ENCODE data around the gene SYCP2.

DNA sequence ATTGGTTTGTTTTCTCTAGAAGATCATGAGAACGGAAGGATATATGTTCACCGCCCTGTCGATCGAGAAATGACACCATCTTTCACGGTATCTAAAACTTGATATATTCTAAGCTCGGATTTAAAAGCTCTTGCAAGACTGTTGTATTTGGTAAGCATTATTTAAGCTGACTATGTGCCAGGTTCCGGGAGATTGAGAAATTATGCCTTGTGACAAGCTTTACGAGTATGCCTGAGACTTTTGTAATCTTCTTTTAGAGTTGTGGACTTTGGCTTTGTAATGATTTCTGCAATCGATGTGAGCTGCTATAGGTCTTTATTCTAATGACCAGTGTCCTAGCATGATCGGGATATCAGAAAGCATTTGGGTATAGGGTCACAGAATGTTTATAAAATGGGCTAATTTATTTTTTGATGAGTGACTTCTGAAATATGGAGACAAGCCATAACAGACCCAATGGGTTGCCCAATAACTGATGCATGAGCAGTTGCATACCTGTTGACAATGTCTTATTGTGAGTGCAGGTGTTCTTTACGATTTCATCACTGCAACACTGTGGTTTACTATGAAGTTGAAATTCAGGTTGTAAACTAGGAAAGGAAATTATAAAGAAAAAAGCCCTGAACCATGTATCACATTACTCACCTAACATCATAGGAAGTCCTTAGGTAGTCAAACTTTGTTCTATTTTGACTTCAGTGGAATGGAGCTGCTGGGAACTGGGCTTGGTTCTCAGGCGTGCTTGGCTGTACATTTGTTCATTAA lies 38.8 kb upstream of the SYCP2 start:
- TF ChIP-seq, protein P1, sequence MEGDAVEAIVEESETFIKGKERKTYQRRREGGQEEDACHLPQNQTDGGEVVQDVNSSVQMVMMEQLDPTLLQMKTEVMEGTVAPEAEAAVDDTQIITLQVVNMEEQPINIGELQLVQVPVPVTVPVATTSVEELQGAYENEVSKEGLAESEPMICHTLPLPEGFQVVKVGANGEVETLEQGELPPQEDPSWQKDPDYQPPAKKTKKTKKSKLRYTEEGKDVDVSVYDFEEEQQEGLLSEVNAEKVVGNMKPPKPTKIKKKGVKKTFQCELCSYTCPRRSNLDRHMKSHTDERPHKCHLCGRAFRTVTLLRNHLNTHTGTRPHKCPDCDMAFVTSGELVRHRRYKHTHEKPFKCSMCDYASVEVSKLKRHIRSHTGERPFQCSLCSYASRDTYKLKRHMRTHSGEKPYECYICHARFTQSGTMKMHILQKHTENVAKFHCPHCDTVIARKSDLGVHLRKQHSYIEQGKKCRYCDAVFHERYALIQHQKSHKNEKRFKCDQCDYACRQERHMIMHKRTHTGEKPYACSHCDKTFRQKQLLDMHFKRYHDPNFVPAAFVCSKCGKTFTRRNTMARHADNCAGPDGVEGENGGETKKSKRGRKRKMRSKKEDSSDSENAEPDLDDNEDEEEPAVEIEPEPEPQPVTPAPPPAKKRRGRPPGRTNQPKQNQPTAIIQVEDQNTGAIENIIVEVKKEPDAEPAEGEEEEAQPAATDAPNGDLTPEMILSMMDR (IDR thresholded peaks at IDR 0.05), result no peak
- TF ChIP-seq POLR2A (IDR thresholded peaks at IDR 0.05), result no peak

Data from heart left ventricle (tissue), 13 donors.